ENCODE measurements around the gene EVC2.

Gene EVC2

GRCh38 chr4:5660185-5660584 is 48.2 kb downstream of the EVC2 start:
- H3K4me3 ChIP-seq (replicated peaks; ENCODE audit: insufficient read depth, low read length) = no peak overlapping the region
- H3K27me3 ChIP-seq (ENCODE audit: insufficient read depth, poor library complexity, severe bottlenecking) = no peaks in the 10 kb centered on the region
- TF ChIP-seq POLR2AphosphoS5 (IDR thresholded peaks at IDR 0.05; ENCODE audit: low read depth) (no peak), CTCF (IDR thresholded peaks at IDR 0.05; ENCODE audit: insufficient read depth, low read length) (no peak), REST (IDR thresholded peaks at IDR 0.05; ENCODE audit: insufficient replicate concordance, low read depth) (no peak), GABPA (IDR thresholded peaks at IDR 0.05; ENCODE audit: low read depth) (no peak), SPI1 (IDR thresholded peaks at IDR 0.05; ENCODE audit: borderline replicate concordance, low read depth) (no peak)
- no peak for DNase-seq (ENCODE audit: low read depth in 1 of 2, low spot score in 1 of 2)
- H3K27ac ChIP-seq (replicated peaks) = no peak overlapping the region

GRCh38 chr4:5658974-5659373 is 49.4 kb downstream of the EVC2 start:
- Histone ChIP-seq H3K4me3 (replicated peaks; ENCODE audit: insufficient read depth, low read length) (no peak overlapping the region), H3K27ac (replicated peaks) (no peak overlapping the region), H3K27me3 (ENCODE audit: insufficient read depth, poor library complexity, severe bottlenecking) (no peaks in the 10 kb centered on the region)
- TF ChIP-seq CTCF (IDR thresholded peaks at IDR 0.05; ENCODE audit: insufficient read depth, low read length) = no peak
- no peak for DNase-seq (ENCODE audit: low read depth in 1 of 2, low spot score in 1 of 2)

- H3K27ac ChIP-seq (replicated peaks) = no peak overlapping the region
- TF ChIP-seq REST (IDR thresholded peaks at IDR 0.05; ENCODE audit: insufficient replicate concordance, low read depth) (no peak), CTCF (IDR thresholded peaks at IDR 0.05; ENCODE audit: insufficient read depth, low read length) (no peak), SPI1 (IDR thresholded peaks at IDR 0.05; ENCODE audit: borderline replicate concordance, low read depth) (no peak), POLR2AphosphoS5 (IDR thresholded peaks at IDR 0.05; ENCODE audit: low read depth) (no peak), GABPA (IDR thresholded peaks at IDR 0.05; ENCODE audit: low read depth) (no peak)
- H3K4me3 ChIP-seq (replicated peaks; ENCODE audit: insufficient read depth, low read length) = no peak overlapping the region
- no peaks in the 10 kb centered on the region for H3K27me3 ChIP-seq (ENCODE audit: insufficient read depth, poor library complexity, severe bottlenecking)
- no peak for DNase-seq (ENCODE audit: low read depth in 1 of 2, low spot score in 1 of 2)
Measured at GRCh38 chr4:5656415-5656814, 51.9 kb downstream of the EVC2 start.

- no peak overlapping the region for H3K4me3 ChIP-seq (replicated peaks; ENCODE audit: insufficient read depth, low read length)
- TF ChIP-seq SPI1 (IDR thresholded peaks at IDR 0.05; ENCODE audit: borderline replicate concordance, low read depth) = no peak
- TF ChIP-seq CTCF (IDR thresholded peaks at IDR 0.05; ENCODE audit: insufficient read depth, low read length) = no peak
- TF ChIP-seq POLR2AphosphoS5 (IDR thresholded peaks at IDR 0.05; ENCODE audit: low read depth) = no peak
- no peak for TF ChIP-seq GABPA (IDR thresholded peaks at IDR 0.05; ENCODE audit: low read depth)
- TF ChIP-seq REST (IDR thresholded peaks at IDR 0.05; ENCODE audit: insufficient replicate concordance, low read depth) = no peak
- no peak for DNase-seq (ENCODE audit: low read depth in 1 of 2, low spot score in 1 of 2)
- H3K27me3 ChIP-seq (ENCODE audit: insufficient read depth, poor library complexity, severe bottlenecking) = no peaks in the 10 kb centered on the region
- H3K27ac ChIP-seq (replicated peaks) = no peak overlapping the region
Measured at GRCh38 chr4:5654791-5655190, 53.6 kb downstream of the EVC2 start.

Data from HL-60 (cell line).